ENCODE measurements around the gene GOLGA6C.

Gene GOLGA6C

GRCh38 chr15:75211436-75212199 is 46.5 kb upstream of the GOLGA6C start:
- Histone ChIP-seq H3K36me3 (ENCODE audit: low read depth) (peaks cover 55% of the 10 kb centered on the region), H3K27ac (ENCODE audit: poor library complexity, severe bottlenecking) (no peak overlapping the region), H3K27me3 (ENCODE audit: insufficient read depth, poor library complexity, severe bottlenecking) (no peaks in the 10 kb centered on the region), H3K4me1 (ENCODE audit: insufficient read depth, poor library complexity, severe bottlenecking) (no peaks in the 10 kb centered on the region), H3K9me3 (ENCODE audit: severe bottlenecking) (no peaks in the 10 kb centered on the region), H3K4me3 (ENCODE audit: severe bottlenecking) (no peak overlapping the region)
- peak; percentile 6; the same call in 2 of the 3 replicates for ATAC-seq (ENCODE audit: low read depth)
- no peak for TF ChIP-seq CTCF (IDR thresholded peaks at IDR 0.05; ENCODE audit: poor library complexity, severe bottlenecking)
- DNase-seq (ENCODE audit: low spot score), result no peak

GRCh38 chr15:75212200-75212858 is 45.8 kb upstream of the GOLGA6C start:
- H3K4me3 ChIP-seq (ENCODE audit: severe bottlenecking), result no peak overlapping the region
- TF ChIP-seq CTCF (IDR thresholded peaks at IDR 0.05; ENCODE audit: poor library complexity, severe bottlenecking), result no peak
- ATAC-seq (ENCODE audit: low read depth), result no peak
- peaks cover 55% of the 10 kb centered on the region for H3K36me3 ChIP-seq (ENCODE audit: low read depth)
- H3K27ac ChIP-seq (ENCODE audit: poor library complexity, severe bottlenecking), result no peak overlapping the region
- H3K4me1 ChIP-seq (ENCODE audit: insufficient read depth, poor library complexity, severe bottlenecking), result no peaks in the 10 kb centered on the region
- no peaks in the 10 kb centered on the region for H3K27me3 ChIP-seq (ENCODE audit: insufficient read depth, poor library complexity, severe bottlenecking)
- DNase-seq (ENCODE audit: low spot score), result no peak
- no peaks in the 10 kb centered on the region for H3K9me3 ChIP-seq (ENCODE audit: severe bottlenecking)

- DNase-seq (ENCODE audit: low spot score), result no peak
- Histone ChIP-seq H3K36me3 (ENCODE audit: low read depth) (peaks cover 46% of the 10 kb centered on the region), H3K4me1 (ENCODE audit: insufficient read depth, poor library complexity, severe bottlenecking) (no peaks in the 10 kb centered on the region), H3K27ac (ENCODE audit: poor library complexity, severe bottlenecking) (no peak overlapping the region), H3K9me3 (ENCODE audit: severe bottlenecking) (no peaks in the 10 kb centered on the region), H3K4me3 (ENCODE audit: severe bottlenecking) (no peak overlapping the region), H3K27me3 (ENCODE audit: insufficient read depth, poor library complexity, severe bottlenecking) (no peaks in the 10 kb centered on the region)
- TF ChIP-seq CTCF (IDR thresholded peaks at IDR 0.05; ENCODE audit: poor library complexity, severe bottlenecking), result no peak
- ATAC-seq (ENCODE audit: low read depth), result peak; percentile 6; the same call in 2 of the 3 replicates
These were observed 44.8 kb upstream of the GOLGA6C start for GRCh38 chr15:75213212-75213767.

- H3K36me3 ChIP-seq (ENCODE audit: low read depth), result peaks cover 41% of the 10 kb centered on the region
- H3K27ac ChIP-seq (ENCODE audit: poor library complexity, severe bottlenecking), result no peak overlapping the region
- H3K27me3 ChIP-seq (ENCODE audit: insufficient read depth, poor library complexity, severe bottlenecking), result no peaks in the 10 kb centered on the region
- TF ChIP-seq CTCF (IDR thresholded peaks at IDR 0.05; ENCODE audit: poor library complexity, severe bottlenecking), result no peak
- no peak overlapping the region for H3K4me3 ChIP-seq (ENCODE audit: severe bottlenecking)
- no peaks in the 10 kb centered on the region for H3K4me1 ChIP-seq (ENCODE audit: insufficient read depth, poor library complexity, severe bottlenecking)
- DNase-seq (ENCODE audit: low spot score) (no peak), ATAC-seq (ENCODE audit: low read depth) (peak; percentile 7; the same call in 2 of the 3 replicates)
- H3K9me3 ChIP-seq (ENCODE audit: severe bottlenecking), result no peaks in the 10 kb centered on the region
These were observed 44.3 kb upstream of the GOLGA6C start for GRCh38 chr15:75213768-75214221.
